ENCODE measurements around the gene APOA4. TPM values are rescaled to one million over a fixed set of nuclear protein-coding genes. Genes with fewer than 3 reads are reported as not detected.

APOA4 gene
- total RNA-seq, 1 experiment from 2014 or later: not detected

DNA sequence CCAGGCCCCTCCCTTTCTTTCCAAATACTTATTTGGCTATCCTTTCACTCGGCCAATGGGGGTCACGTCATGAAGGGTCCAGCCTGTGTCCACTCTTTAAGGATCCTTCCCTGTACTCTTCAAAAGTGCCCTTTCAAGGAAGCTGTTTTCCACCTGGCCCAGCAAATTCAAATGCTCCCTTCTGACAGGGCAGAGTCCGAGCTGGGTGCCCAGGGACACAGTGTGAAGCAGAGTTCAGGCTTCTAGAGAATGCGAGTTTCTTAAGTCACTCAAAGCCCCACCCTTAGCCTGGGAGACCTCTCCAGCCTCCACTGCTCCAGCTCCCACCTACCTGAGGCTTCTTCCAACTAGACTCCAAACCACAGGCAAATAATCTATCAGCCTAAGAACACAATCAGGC, 19.8 kb upstream of the APOA4 start:
- CTCF ChIA-PET: no interaction called here
- TF ChIP-seq, protein P1, sequence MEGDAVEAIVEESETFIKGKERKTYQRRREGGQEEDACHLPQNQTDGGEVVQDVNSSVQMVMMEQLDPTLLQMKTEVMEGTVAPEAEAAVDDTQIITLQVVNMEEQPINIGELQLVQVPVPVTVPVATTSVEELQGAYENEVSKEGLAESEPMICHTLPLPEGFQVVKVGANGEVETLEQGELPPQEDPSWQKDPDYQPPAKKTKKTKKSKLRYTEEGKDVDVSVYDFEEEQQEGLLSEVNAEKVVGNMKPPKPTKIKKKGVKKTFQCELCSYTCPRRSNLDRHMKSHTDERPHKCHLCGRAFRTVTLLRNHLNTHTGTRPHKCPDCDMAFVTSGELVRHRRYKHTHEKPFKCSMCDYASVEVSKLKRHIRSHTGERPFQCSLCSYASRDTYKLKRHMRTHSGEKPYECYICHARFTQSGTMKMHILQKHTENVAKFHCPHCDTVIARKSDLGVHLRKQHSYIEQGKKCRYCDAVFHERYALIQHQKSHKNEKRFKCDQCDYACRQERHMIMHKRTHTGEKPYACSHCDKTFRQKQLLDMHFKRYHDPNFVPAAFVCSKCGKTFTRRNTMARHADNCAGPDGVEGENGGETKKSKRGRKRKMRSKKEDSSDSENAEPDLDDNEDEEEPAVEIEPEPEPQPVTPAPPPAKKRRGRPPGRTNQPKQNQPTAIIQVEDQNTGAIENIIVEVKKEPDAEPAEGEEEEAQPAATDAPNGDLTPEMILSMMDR (IDR thresholded peaks at IDR 0.05; ENCODE audit: unreplicated experiment): no peak
- Mint-ChIP-seq H3K4me1 (ENCODE audit: low read depth, unreplicated experiment) (no peaks in the 10 kb centered on the region), H3K4me3 (ENCODE audit: low read depth, unreplicated experiment) (no peak overlapping the region), H3K27me3 (ENCODE audit: unreplicated experiment) (no peaks in the 10 kb centered on the region), H3K36me3 (ENCODE audit: insufficient read depth, unreplicated experiment) (peaks cover 5% of the 10 kb centered on the region), H3K27ac (ENCODE audit: unreplicated experiment) (no peak overlapping the region), H3K9me3 (ENCODE audit: low read depth, unreplicated experiment) (no peaks in the 10 kb centered on the region)
- no TSS peak for BruUV-seq (replicated peaks)
- DNase-seq: peak; percentile 8
- intact Hi-C loops (cut with micrococcal nuclease; ENCODE audit: unreplicated experiment): no loop called here

DNA sequence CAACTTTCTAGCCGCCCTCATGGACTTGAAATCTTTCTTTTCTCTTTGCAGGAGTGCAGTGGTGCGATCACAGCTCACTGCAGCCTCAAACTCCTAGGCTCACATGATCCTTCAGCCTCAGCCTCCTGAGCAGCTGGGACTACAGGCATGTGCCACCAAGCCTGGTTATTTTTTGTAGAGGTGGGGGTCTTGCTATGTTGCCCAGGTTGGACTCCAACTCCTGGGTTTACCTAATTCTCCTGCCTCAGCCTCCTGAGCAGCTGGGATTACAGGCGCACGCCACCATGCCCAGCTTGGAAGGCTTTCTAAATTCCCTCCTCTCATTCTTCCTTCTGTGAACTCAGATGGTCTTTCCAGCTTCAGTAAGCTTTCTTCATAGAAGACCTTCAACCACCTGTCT, 19.0 kb upstream of the APOA4 start:
- Mint-ChIP-seq H3K9me3 (ENCODE audit: low read depth, unreplicated experiment) (no peaks in the 10 kb centered on the region), H3K27ac (ENCODE audit: unreplicated experiment) (no peak overlapping the region), H3K27me3 (ENCODE audit: unreplicated experiment) (no peaks in the 10 kb centered on the region), H3K4me1 (ENCODE audit: low read depth, unreplicated experiment) (no peaks in the 10 kb centered on the region), H3K4me3 (ENCODE audit: low read depth, unreplicated experiment) (no peak overlapping the region), H3K36me3 (ENCODE audit: insufficient read depth, unreplicated experiment) (peaks cover 5% of the 10 kb centered on the region)
- intact Hi-C loops (cut with micrococcal nuclease; ENCODE audit: unreplicated experiment): no loop called here
- no peak for DNase-seq
- CTCF ChIA-PET: no interaction called here
- TF ChIP-seq, protein P1 (IDR thresholded peaks at IDR 0.05; ENCODE audit: unreplicated experiment): no peak
- no TSS peak for BruUV-seq (replicated peaks)

DNA sequence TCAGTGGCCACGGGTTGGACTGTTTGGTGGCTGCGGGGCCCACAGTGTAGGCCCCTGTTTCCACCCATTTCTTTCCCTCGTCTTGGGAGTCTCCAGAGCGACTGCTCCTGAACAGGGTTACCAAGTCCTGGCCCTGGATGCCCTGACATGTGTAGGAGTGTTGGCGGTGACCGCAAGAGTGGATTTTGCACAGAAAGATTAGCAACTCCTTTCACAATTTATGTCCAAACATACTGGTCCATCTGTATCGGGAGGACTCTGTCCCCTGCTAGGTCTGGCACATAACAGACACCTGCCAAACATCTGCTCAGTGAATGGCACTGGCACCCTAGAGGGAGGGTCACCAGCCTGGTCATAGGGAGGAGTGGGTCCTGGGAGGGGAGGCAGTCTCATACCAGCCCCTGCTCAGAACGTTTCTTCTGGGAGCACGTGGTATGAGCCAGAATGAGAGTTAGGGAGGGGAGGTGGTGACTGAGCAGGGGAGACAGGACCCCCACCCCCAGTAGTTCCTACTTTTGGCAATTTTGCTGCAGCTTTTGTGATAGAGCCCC, 17.7 kb upstream of the APOA4 start:
- no TSS peak for BruUV-seq (replicated peaks)

DNA sequence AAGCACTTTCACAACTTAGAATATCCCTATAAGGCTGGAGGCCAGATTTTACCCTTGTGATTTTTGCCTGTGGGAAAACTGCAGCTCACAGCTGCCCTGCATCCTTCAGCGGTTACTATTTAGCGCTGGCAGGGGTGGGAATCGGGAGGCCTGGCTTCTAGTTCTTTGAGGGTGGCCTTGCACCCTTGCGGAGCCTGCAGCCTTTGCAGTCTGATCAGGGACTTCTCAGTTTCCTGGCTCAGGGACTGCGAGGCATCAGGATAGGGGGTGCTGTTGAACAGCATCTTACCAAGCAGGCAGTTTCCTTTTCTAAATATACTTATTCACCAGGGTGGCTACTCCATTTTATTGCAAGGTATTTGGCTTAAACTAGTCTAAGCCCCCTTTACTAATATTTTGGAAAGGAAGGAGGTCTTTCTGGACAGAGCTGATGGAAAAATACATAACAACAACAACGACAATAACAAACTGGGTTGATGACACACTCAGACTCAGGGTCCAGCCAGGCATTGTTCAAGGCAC, 17.2 kb upstream of the APOA4 start:
- CTCF ChIA-PET: no interaction called here
- Mint-ChIP-seq H3K4me1 (ENCODE audit: low read depth, unreplicated experiment) (no peaks in the 10 kb centered on the region), H3K36me3 (ENCODE audit: insufficient read depth, unreplicated experiment) (peaks cover 5% of the 10 kb centered on the region), H3K27me3 (ENCODE audit: unreplicated experiment) (peaks cover 2% of the 10 kb centered on the region), H3K27ac (ENCODE audit: unreplicated experiment) (no peak overlapping the region), H3K4me3 (ENCODE audit: low read depth, unreplicated experiment) (no peak overlapping the region), H3K9me3 (ENCODE audit: low read depth, unreplicated experiment) (no peaks in the 10 kb centered on the region)
- no TSS peak for BruUV-seq (replicated peaks)
- TF ChIP-seq, protein P1 (IDR thresholded peaks at IDR 0.05; ENCODE audit: unreplicated experiment): no peak
- DNase-seq: no peak
- intact Hi-C loops (cut with micrococcal nuclease; ENCODE audit: unreplicated experiment): no loop called here

More for the DNA sequence above, 17.7 kb upstream of the APOA4 start:
- peaks cover 5% of the 10 kb centered on the region for H3K36me3 Mint-ChIP-seq (ENCODE audit: insufficient read depth, unreplicated experiment)
- TF ChIP-seq, protein P1 (IDR thresholded peaks at IDR 0.05; ENCODE audit: unreplicated experiment): no peak
- DNase-seq: no peak
- CTCF ChIA-PET: no interaction called here
- H3K4me1 Mint-ChIP-seq (ENCODE audit: low read depth, unreplicated experiment): no peaks in the 10 kb centered on the region
- H3K27ac Mint-ChIP-seq (ENCODE audit: unreplicated experiment): no peak overlapping the region
- intact Hi-C loops (cut with micrococcal nuclease; ENCODE audit: unreplicated experiment): no loop called here
- no peaks in the 10 kb centered on the region for H3K9me3 Mint-ChIP-seq (ENCODE audit: low read depth, unreplicated experiment)
- no peak overlapping the region for H3K4me3 Mint-ChIP-seq (ENCODE audit: low read depth, unreplicated experiment)
- no peaks in the 10 kb centered on the region for H3K27me3 Mint-ChIP-seq (ENCODE audit: unreplicated experiment)

Data from Calu3 (cell line).